Stimulated activated CD8-positive, alpha-beta memory T cell treated with anti-CD3 and anti-CD28 coated beads, Interleukin-15, amount 100 ng/mL, for 24 hours (primary cell): ENCODE results near the gene BCL2L1.
"Not testable (repeated sequence)": the region's sequence is repeated elsewhere in the genome, so short reads cannot be mapped to it uniquely, and the experiment has no call there.

ENCODE experiments used
- DNase-seq: peaks from one replicate; pipeline ENCODE4 v3.0.0-alpha.2; 2020; ENCODE audit warnings: low read depth

Gene BCL2L1

DNA sequence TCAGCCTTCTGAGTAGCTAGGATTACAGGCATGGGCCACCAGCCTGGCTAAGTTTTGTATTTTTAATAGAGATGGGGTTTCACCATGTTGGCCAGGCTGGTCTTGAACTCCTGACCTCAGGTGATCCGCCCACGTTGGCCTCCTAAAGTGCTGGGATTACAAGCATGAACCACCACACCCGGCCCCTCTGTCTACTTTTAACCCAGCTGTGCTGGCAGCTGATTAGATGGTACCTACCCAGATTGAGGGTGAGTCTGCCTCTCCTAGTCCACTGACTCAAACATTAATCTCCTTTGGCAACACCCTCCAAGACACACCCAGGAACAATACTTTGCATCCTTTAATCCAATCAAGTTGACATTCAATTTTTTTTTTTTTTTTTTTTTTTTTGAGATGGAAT, 74.6 kb downstream of the BCL2L1 start:
- not testable (repeated sequence) for DNase-seq

DNA sequence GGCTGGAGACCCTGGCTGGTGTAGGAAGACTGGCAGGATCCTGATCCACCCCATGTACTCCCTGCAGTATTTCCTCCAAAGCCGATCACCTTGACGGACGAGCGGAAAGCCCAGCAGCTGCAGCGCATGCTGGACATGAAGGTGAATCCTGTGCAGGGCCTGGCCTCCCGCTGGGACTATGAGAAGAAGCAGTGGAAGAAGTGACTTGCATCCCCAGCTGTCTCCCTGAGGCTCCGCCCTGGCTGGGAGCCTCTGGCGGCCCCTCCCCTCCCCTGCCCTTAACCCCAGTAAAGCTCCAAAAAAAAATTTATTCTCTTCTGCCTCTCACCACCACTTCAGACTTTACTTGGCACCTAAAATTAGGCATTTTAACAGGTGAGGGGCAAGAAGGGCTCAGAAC, 78.0 kb downstream of the BCL2L1 start:
- no peak for DNase-seq

DNA sequence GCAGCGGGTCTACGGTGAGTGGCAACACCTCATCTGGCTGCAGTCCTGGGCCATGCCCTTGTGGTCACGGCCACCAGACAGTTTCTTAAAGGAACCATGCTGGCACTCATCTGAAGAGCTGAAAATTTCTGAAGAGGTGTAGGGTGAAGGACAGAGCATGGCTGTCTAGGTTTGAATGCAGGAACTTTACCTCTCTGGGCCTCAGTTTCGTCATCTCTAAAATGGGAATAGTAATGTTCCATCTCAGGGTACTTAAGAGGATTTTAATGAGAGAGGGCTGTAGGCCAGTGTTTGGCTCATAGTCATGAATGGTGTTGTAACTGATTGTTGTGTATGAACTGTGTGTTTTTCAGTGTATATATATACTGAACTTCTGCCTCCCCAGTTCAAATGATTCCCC, 79.1 kb downstream of the BCL2L1 start:
- no peak for DNase-seq

DNA sequence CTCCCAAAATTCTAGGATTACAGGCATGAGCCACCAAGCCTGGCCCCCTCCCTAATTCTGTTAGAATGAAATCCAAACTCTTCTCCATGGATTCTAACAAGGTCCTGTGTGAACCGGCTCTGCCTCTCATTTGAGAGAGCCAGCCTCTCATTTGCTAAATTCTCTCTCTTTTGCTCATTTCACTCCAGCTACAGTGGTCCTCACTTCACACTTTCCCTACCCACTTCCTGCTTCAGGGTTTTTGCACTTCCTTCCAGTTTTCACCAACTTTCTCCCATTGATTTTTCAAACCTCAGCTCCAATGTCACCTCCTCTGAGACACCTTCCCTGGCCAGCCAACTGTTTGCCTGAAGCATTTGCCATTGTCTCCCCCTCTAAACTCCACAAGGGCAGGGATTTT, 79.8 kb downstream of the BCL2L1 start:
- no peak for DNase-seq

DNA sequence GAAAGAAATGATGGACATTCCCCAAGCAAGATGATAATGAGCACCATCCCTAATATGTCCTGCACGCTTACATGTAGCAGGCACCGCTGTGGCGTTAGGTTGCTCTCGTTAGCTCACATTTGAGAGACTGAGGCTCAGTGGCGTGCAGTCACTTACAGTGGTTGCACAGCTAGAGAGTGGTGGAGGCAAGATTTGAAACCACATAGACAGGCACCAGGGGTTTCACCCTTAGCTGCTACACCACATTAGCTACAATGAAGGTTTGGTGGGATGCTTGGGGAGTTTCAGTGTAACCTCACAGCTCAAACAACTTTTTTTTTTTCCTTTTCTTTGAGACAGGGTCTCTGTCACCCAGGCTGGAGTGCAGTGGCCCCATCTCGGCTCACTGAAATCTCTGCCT, 81.3 kb downstream of the BCL2L1 start:
- no peak for DNase-seq

- no peak for DNase-seq
Observed at GRCh38 chr20:31640259-31640658, 82.4 kb downstream of the BCL2L1 start.

DNA sequence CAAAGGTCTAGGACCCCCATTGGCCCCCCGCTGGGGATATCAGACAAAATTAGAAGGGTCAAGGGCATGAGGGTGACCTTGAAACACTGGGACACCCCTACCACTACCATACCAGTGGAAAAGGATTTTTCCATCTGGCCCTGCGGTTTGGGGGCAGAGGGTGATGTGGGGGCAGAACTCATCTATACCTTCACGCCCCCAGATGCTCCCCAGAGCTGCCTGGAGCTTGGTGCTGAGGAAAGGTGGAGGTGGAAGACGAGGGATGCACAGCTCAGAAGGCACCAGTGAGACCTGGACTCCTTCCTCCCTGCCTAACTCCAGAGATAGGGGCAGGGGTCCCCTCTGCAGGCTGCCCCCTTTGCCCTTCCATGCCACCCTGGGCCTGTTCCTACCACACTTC, 83.9 kb downstream of the BCL2L1 start:
- no peak for DNase-seq

DNA sequence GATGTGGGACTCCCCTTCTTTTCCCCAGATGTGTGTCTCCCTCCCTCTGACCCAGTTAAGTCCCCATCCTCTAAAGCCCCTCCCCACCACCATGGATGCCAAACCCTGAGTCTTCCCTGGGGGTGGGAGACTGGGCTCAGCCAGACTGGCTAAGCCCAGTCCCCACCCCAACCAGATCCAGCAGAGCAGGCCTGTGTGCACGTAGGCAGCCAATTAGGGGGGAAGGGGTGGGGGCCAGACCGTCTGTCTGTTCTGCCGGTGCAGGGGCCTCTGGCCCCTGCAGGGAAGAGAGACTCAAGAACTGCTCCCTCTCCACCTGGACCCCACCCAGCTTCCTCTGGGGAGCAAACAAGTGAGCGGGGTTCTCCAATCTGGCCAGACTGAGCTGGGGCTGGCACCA, 84.4 kb downstream of the BCL2L1 start:
- DNase-seq: no peak

DNA sequence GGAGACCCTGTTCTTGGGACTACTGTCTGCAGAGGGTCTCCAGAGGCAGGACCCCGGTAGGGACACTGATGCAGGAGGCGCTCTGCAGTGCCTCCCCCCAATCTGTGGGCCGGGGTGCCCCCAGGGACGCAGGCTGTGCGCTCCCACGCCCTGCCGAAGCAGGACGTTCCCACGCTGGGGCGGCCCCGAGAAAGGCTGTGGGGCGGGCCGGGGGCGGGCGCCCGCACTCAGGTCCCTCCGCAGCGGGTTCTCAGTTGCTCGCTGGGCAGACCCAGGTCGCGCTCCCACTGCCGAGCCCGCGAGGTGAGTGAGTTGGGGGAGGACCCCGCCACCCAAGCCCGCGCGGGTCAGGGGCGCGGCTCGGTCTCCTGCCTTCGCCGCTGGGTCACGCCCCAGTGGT, 85.0 kb downstream of the BCL2L1 start, which contains the start of gene COX4I2:
COX4I2 (plus strand) TSS at position 253 of the 400 bp plus-strand sequence. CDS start 1,106 bp downstream, outside the sequence.
- no peak for DNase-seq

GRCh38 chr20:31633339-31633914, 89.2 kb downstream of the BCL2L1 start:
- no peak for DNase-seq

DNA sequence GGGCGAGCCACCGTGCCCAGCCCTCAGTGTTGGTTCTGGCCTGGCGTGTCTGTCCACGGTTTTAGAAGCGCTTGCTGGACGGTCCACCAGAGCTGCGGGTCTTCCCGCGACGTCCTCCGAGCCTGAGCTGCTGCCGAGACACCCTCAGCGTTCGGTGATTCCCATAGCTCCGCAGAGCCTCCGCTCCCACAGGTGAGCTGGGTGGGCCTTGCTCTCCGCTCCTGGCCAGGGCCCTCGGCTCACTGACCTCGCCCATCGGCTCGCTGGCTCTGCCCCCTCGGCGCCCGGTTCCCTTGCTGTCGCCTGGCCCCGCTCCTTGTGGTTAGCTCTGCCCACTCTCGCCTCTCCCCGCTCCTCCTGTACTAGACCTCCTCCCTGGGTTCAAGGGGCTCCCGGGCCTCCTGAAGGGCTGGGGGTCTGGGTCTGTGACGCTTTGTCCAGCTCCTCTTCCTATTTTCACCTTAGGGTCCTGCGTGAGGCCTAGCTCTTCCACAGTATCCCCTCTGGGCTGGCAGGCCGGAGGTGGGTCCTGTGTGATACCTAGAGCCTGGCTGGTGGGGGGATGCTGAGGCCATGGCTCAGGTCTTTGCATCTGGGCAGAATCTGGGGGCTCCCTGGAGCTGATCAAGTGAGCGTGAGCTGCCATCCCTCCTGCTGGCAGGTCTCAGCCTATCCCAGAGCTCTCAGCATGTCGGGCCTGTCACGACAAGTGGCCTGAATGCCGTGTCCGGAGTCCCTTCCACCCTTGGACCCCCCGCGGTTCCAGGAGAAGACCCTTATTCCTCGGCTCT, 89.9 kb downstream of the BCL2L1 start:
- DNase-seq: no peak

GRCh38 chr20:31630187-31630790, 92.4 kb downstream of the BCL2L1 start:
- no peak for DNase-seq

GRCh38 chr20:31628057-31628456, 94.6 kb downstream of the BCL2L1 start:
- not testable (repeated sequence) for DNase-seq

- DNase-seq: not testable (repeated sequence)
Observed at GRCh38 chr20:31626534-31626933, 96.1 kb downstream of the BCL2L1 start.

GRCh38 chr20:31623123-31623505, 99.6 kb downstream of the BCL2L1 start:
- DNase-seq: not testable (repeated sequence)

- no peak for DNase-seq
Observed at GRCh38 chr20:31620246-31620645, 102.4 kb downstream of the BCL2L1 start.

DNA sequence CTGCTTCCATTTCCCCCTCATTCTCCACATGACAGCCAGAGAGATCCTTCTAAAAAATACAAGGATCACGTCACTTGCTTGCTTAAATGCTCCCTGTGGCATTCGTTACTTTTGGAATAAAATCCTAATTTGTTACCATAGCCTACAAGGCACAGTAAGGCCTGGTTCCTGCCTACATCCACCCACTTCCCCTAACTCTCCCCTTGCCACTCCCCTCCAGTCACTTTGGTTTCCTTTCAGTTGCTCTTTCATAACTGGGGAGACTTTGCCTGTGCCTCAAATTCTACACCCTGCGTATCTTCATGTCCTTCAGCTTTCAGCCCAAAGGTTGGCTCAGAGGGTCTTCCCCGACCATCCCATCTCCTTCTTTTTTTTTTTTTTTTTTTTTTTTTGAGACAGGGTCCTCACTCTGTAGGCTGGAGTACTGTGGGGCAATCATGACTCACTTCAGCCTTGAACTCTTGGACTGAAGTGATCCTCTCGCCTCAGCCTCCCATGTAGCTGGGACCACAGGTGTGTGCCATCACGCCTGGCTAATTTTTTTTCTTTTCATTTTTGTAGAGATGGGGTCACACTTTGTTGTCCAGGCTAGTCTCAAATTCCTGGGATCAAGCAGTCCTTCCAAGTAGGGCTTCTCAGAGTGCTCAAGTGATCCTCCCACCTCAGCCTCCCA, 105.1 kb downstream of the BCL2L1 start:
- DNase-seq: no peak

GRCh38 chr20:31615416-31615815, 107.3 kb downstream of the BCL2L1 start:
- no peak for DNase-seq
